ENCODE data around the gene TMEM63C.
"Not testable (repeated sequence)": the region's sequence is repeated elsewhere in the genome, so short reads cannot be mapped to it uniquely, and the experiment has no call there.

TMEM63C gene

DNA sequence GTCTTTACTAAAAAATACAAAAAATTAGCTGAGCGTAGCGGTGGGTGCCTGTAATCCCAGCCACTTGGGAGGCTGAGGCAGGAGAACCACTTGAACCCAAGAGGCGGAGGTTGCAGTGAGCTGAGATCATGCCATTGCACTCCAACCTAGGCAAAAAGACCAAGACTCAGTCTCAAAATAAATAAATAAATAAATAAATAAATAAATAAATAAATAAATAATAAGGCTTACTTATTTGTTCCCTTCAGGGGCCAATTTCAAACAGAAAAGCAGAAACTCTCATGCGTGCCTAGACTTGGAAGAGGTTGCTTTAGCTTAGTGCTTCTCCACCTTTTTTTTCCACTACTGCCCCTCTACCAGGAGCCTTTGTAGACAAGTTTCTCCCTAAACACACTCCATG lies 99.3 kb downstream of the TMEM63C start:
- DNase-seq = not testable (repeated sequence)

- no peak for DNase-seq
Measured at GRCh38 chr14:77281852-77282410, 100.3 kb downstream of the TMEM63C start.

DNA sequence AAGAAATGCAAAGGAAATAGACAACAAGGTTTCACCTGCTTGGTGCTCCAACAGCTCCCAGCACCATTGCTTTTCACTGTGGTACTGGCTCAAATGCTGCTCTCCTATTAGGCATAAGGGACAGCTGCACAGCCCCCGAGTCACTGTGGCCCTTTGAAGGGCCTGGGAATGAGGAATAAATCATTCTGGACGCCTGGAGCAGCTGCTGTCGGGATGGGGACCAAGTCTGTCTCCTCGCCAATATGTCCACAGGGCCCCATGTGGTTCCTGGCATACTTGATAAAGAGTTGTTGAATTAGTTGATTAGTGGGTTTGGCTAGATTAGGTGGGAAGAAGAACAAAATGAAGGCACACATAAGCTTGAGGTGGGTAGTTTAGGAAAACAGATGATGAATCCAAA lies 102.5 kb downstream of the TMEM63C start:
- no peak for DNase-seq

- no peak for DNase-seq
Measured at GRCh38 chr14:77284466-77284865, 102.9 kb downstream of the TMEM63C start.

DNA sequence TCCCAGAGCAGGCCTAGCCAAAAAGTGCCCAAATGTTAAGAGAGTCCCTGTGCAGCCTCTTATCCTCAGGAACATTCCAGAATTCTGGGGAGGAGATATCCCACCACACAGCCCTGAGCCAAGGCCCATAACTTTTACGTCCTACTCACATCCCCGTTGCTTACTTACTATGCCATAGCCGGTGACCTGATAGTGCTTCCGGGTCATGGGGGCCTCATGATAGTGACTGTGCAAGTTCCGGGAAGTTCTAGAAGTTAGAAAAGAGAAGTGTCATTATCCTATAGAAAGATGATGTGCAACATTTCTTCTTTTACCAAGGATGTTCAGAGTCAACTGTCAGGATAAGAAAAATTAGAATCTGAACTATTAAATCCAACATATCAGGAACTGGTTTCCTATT lies 105.0 kb downstream of the TMEM63C start:
- DNase-seq = no peak

- DNase-seq = no peak
Measured at GRCh38 chr14:77290705-77291104, 109.1 kb downstream of the TMEM63C start.

- DNase-seq = no peak
Measured at GRCh38 chr14:77296155-77296554, 114.6 kb downstream of the TMEM63C start.

- DNase-seq = no peak
Measured at GRCh38 chr14:77296906-77297305, 115.3 kb downstream of the TMEM63C start.

DNA sequence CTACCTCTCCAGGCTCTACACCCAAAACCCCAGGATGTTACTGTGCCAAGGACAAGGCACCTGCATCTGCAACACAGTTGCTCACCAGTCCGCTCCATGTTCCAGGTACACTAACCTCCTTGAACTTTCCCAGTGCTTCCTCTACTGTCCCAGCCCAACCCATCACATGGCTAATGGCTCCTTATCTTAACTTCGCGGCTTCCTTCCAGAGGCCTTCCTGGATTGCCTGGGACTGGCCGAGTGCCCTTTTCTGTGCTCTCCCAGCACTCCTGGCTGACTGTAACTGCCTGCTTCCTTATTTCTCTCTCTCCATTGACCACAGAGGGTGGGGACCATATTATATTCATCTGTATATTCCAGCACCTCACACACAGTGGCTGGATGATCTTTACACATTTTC lies 118.2 kb downstream of the TMEM63C start:
- DNase-seq = no peak

DNA sequence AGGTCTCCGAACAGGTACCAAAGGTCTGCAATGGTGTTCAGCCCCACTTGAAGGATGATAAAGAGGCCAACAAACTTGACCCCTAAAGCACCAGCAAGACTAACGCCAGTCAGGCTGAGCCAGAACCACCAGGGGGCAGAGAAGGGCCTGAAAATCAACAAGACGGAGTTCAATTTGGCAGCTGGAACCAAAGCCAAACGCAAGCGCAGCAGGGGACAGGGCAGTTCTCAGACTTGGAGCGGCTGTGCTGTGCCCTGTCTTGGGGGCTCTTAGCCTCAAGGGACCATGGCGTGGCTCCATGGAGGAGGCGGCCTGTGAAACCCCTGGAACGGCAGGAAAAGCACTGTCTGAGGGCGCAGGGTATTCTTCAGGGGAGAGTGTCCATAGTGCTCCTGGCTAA lies 119.5 kb downstream of the TMEM63C start:
- peak; percentile 68 for DNase-seq

DNA sequence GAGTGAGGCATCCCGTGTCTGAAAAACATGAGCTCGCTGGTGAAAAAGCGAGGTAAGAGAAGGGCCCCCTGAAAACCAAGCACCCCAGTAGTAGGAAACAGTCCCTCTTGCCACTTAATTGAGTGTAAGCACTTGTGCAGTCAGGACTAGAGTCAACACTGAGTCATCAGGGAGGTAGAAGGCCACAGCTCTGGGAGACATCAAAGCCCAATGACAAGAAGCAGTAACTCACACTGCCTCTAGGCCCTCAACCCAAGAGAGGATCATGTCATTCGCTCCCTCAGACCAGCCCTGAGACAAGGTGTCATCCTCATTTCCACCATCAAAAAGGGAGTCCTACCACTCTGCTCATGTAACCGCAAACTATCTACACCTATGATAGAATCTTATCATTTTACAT lies 121.3 kb downstream of the TMEM63C start:
- DNase-seq = no peak

- DNase-seq = peak; percentile 20
Measured at GRCh38 chr14:77303417-77304156, 122.0 kb downstream of the TMEM63C start.

DNA sequence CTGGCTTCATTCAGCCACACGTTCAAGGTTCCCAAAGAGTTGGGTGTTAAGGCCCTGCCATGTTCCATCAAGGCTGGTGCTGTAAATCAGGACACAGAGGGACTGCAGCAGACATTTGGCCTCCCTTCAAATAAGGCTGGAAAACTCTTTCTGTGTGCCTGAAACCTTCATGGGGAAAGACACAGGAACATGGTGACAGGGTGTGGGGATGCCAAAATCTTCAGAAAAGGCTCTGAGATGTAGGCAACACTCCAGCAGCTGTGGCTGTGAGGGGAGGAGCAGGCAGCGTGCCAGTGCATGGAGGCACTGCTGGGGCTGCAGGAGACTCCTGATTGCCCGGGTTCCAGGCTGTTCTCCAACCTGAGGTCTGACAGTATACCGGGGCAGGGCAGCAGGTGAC lies 124.1 kb downstream of the TMEM63C start:
- DNase-seq = no peak

DNA sequence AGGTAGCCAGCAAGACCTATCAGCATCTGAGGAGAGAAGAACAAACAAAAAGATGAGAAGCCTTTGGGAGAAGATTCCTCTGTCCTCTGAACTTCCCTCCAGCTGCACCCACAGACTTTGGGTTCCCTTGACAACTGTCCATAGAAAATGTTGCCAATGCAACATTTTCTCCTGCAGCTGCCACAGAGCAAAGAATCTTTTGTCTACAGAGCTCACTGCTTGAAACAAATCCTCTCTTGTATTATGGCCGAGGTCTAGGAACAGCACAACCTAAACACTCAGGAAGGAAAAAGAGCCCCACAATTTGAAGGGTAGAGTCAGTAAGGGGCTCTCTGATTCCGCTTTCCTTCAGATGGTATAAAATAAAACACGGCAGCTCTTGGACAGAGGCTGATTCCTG lies 124.8 kb downstream of the TMEM63C start:
- no peak for DNase-seq

- no peak for DNase-seq
Measured at GRCh38 chr14:77306851-77307496, 125.4 kb downstream of the TMEM63C start.

All from COR-L47 (cell line).